BJ (cell line): Measurements from ENCODE around the gene EPB41. TPM values are rescaled to one million over a fixed set of nuclear protein-coding genes. Genes with fewer than 3 reads are reported as not detected.

ENCODE experiments used
- CTCF ChIA-PET: fragments of 350-600 bp; formaldehyde crosslinking; extraction: SDS; loops from one replicate; lab custom pipeline; 2021; ENCODE audit warnings: antibody characterized with exemption, inconsistent platforms; lab: Yijun Ruan, JAX
- POLR2A ChIA-PET: fragments of 300-600 bp; sonication (Branson Sonifier 250); formaldehyde crosslinking; extraction: SDS; loops from one replicate; lab custom pipeline; 2021; ENCODE audit warnings: antibody characterized with exemption; lab: Charles Lee
- DNase-seq: peaks from one replicate; pipeline ENCODE4 v3.0.0-alpha.2; 2011; ENCODE audit warnings: low read depth
- H3K27me3 ChIP-seq: 2 replicates; pipeline ENCODE4 v1.6.0; 2011; ENCODE audit warnings: low read length; ENCODE audit not compliant: control insufficient read depth, insufficient read depth
- H3K36me3 ChIP-seq: 2 replicates; pipeline ENCODE4 v1.5.1; 2011; ENCODE audit warnings: low read length; ENCODE audit not compliant: control insufficient read depth, insufficient read depth
- H3K4me3 ChIP-seq: 2 replicates; pipeline ENCODE4 v1.5.1; 2011; ENCODE audit warnings: low read depth, mild to moderate bottlenecking, control low read depth, low read length
- polyA plus RNA-seq: library from polyadenylated mRNA; depleted of rRNA; stranded (reverse); fragments of >200 nt; gene quantifications from 2 replicates; pipeline ENCODE4 v1.2.3, GENCODE V29; 2011
- TF ChIP-seq, protein P1 (sequence below): IDR thresholded peaks from 2 replicates; pipeline ENCODE4 v1.5.1; 2011; ENCODE audit warnings: low read depth, mild to moderate bottlenecking, control low read depth, inconsistent platforms, low read length, moderate library complexity; ENCODE audit not compliant: insufficient read depth

EPB41 gene
- polyA plus RNA-seq, 1 experiment = 7.5 TPM

DNA sequence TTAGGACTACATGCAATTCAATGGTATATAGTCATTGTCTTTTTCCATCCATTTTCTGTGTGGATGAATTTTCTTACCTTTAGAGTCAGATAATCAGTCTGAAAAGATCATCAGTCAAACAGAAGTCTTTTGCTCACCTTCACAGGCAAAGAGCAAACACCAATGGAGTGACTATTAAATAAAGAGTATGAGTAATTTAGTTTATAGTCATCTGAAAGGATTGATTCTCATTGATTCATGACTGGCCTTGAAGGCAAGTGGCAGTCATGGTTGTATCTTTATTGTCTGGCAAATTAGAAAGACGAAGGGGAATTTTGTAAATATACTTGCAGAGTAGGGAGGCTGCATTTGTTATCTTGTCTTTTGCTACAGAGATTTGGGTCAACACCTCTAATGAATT is 89.9 kb downstream of the EPB41 start:
- H3K27me3 ChIP-seq = no peaks in the 10 kb centered on the region
- TF ChIP-seq, protein P1, sequence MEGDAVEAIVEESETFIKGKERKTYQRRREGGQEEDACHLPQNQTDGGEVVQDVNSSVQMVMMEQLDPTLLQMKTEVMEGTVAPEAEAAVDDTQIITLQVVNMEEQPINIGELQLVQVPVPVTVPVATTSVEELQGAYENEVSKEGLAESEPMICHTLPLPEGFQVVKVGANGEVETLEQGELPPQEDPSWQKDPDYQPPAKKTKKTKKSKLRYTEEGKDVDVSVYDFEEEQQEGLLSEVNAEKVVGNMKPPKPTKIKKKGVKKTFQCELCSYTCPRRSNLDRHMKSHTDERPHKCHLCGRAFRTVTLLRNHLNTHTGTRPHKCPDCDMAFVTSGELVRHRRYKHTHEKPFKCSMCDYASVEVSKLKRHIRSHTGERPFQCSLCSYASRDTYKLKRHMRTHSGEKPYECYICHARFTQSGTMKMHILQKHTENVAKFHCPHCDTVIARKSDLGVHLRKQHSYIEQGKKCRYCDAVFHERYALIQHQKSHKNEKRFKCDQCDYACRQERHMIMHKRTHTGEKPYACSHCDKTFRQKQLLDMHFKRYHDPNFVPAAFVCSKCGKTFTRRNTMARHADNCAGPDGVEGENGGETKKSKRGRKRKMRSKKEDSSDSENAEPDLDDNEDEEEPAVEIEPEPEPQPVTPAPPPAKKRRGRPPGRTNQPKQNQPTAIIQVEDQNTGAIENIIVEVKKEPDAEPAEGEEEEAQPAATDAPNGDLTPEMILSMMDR = no peak
- CTCF ChIA-PET = no interaction called here
- no peaks in the 10 kb centered on the region for H3K36me3 ChIP-seq
- H3K4me3 ChIP-seq = no peak overlapping the region
- POLR2A ChIA-PET = no interaction called here
- no peak for DNase-seq

- DNase-seq = no peak
- H3K4me3 ChIP-seq = no peak overlapping the region
- TF ChIP-seq, protein P1 = no peak
- POLR2A ChIA-PET = no interaction called here
- H3K27me3 ChIP-seq = no peaks in the 10 kb centered on the region
- CTCF ChIA-PET = interaction anchor here (1.3 kb wide), 1 partner anchor 14 kb away, joined by 4 read pairs; no protein-coding TSS in a partner anchor
- H3K36me3 ChIP-seq = no peaks in the 10 kb centered on the region
Measured at GRCh38 chr1:29004798-29005197, 90.4 kb downstream of the EPB41 start.

DNA sequence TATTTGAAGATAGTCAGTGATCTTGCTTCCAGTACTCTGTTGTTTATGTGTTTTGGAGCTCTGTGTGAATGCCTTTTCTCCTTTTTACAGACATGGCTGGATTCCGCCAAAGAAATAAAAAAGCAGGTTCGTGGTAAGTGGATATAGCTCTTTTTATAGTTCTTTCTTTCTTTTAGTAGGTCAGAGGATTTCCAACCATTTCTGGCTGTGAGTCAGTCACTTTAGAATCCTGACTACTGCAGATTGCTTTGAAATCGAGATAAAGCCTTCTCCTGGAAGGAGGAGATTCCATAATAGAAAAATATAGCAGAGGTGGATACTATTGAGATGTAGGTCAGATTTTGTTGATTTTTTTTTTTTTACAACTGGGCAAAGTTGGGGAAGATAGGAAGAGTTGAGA is 97.4 kb downstream of the EPB41 start:
- Histone ChIP-seq H3K36me3 (no peaks in the 10 kb centered on the region), H3K4me3 (no peak overlapping the region), H3K27me3 (no peaks in the 10 kb centered on the region)
- DNase-seq = no peak
- ChIA-PET CTCF (interaction anchor here (1.0 kb wide), 1 partner anchor 9 kb away, joined by 3 read pairs; no protein-coding TSS in a partner anchor), POLR2A (interaction anchor here (0.7 kb wide), 1 partner anchor 671 kb away, joined by 11 read pairs; no protein-coding TSS in a partner anchor)
- TF ChIP-seq, protein P1 = no peak

- no peaks in the 10 kb centered on the region for H3K36me3 ChIP-seq
- no peak overlapping the region for H3K4me3 ChIP-seq
- POLR2A ChIA-PET = no interaction called here
- TF ChIP-seq, protein P1 = no peak
- H3K27me3 ChIP-seq = no peaks in the 10 kb centered on the region
- CTCF ChIA-PET = no interaction called here
- DNase-seq = no peak
Measured at GRCh38 chr1:29017235-29017634, 102.9 kb downstream of the EPB41 start.

DNA sequence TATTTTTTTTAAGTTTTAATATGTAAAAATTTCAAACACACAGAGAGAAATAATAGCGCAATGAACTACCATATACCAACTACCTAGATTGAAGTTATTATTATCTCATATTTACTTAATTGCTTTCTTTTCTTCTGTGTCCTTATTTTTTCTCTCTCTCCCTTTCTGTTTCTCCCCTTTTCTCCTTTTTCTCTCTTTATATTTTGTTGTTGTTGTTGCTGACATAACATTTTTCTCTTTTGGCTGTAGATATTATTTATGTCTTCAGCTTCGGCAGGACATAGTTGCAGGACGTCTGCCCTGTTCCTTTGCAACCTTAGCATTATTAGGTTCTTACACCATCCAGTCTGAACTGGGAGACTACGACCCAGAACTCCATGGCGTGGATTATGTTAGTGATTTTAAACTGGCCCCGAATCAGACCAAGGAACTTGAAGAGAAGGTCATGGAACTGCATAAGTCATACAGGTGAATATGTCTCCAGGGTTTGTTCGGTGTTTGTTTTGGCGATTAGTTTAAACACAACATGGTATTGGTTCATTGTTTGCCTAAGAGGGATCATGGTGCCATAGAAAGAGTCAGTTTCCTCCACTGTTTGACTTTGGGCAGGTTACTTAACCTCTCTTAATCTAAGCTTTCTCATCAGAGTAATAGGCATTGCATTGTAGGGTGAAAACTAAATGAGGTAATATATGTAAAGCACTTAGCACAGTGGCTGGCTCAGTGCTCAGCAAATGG is 103.8 kb downstream of the EPB41 start:
- ChIA-PET CTCF (interaction anchor here (1.2 to 1.3 kb wide), 3 partner anchors 12 to 141 kb away, joined by 3 to 4 read pairs (median 3); no protein-coding TSS in a partner anchor), POLR2A (no interaction called here)
- H3K36me3 ChIP-seq = no peaks in the 10 kb centered on the region
- DNase-seq = no peak
- H3K4me3 ChIP-seq = no peak overlapping the region
- TF ChIP-seq, protein P1 = no peak
- H3K27me3 ChIP-seq = no peaks in the 10 kb centered on the region
